ENCODE measurements around the gene SETD3.

Gene SETD3

DNA sequence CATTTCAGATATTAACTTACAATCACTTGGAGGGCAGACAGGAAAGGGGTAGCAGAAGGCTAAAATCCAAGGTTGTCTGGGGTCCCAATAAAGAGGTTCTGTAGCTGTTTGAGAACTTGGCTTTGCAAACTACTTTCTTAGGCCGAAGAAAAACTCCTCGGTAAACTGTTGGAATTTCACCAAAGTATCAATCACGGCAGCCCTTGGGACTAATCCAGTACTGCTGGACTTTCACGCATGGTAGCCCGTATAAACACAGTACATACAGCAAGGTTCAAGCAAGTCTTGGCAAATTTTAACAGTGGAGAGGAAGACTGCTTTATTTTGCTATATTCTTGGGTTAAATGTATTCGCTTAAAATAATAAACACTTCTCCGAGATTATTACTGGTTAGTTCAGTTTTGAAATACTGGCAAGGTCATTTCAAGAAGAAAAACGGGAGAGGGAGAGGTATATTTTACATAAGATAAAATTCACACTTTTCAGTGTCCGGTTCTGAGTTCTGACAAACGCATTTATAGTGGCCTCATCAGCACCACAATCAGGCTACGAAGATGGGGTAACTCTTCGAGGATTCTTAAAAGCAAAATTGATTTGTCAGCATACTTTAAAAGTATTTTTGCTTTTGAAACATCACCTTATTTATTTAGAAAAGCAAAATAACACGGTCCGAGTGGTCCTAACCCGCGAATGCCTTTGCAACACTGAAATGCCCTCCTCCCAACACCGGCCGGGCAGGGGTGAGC lies 1.3 kb downstream of the SETD3 start:
- peaks cover 47% of the 10 kb centered on the region for H4K20me1 ChIP-seq (ENCODE audit: low read depth, low read length)
- no peak overlapping the region for H3K27ac ChIP-seq (ENCODE audit: low read depth, low read length)
- TF ChIP-seq, protein P1, sequence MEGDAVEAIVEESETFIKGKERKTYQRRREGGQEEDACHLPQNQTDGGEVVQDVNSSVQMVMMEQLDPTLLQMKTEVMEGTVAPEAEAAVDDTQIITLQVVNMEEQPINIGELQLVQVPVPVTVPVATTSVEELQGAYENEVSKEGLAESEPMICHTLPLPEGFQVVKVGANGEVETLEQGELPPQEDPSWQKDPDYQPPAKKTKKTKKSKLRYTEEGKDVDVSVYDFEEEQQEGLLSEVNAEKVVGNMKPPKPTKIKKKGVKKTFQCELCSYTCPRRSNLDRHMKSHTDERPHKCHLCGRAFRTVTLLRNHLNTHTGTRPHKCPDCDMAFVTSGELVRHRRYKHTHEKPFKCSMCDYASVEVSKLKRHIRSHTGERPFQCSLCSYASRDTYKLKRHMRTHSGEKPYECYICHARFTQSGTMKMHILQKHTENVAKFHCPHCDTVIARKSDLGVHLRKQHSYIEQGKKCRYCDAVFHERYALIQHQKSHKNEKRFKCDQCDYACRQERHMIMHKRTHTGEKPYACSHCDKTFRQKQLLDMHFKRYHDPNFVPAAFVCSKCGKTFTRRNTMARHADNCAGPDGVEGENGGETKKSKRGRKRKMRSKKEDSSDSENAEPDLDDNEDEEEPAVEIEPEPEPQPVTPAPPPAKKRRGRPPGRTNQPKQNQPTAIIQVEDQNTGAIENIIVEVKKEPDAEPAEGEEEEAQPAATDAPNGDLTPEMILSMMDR (IDR thresholded peaks at IDR 0.05; ENCODE audit: insufficient read depth, low read length, poor library complexity, severe bottlenecking) = no peak
- no peak for TF ChIP-seq EZH2phosphoT487 (conservative IDR thresholded peaks at IDR 0.05; ENCODE audit: low read length)
- H3K9me2 ChIP-seq (replicated peaks; ENCODE audit: insufficient read depth, low read length) = no peaks in the 10 kb centered on the region
- H3K4me2 ChIP-seq (ENCODE audit: low read depth, low read length, poor library complexity, severe bottlenecking) = peak overlapping the region; percentile 68
- no peaks in the 10 kb centered on the region for H3F3A ChIP-seq (ENCODE audit: insufficient read depth)
- peak overlapping the region; percentile 59 for H3K4me3 ChIP-seq (ENCODE audit: insufficient read depth, low read length, poor library complexity, severe bottlenecking)
- H3K9me3 ChIP-seq (ENCODE audit: insufficient read depth, low read length) = no peaks in the 10 kb centered on the region
- H3K36me3 ChIP-seq (ENCODE audit: low read length) = no peaks in the 10 kb centered on the region
- no peak overlapping the region for H2AFZ ChIP-seq (ENCODE audit: low read depth, low read length, severe bottlenecking)
- peaks cover 82% of the 10 kb centered on the region for H3K79me2 ChIP-seq (ENCODE audit: insufficient read depth, low read length)
- H3K9ac ChIP-seq (ENCODE audit: low read length) = peak overlapping the region; percentile 55
- no peaks in the 10 kb centered on the region for H3K27me3 ChIP-seq (ENCODE audit: low read length)

DNA sequence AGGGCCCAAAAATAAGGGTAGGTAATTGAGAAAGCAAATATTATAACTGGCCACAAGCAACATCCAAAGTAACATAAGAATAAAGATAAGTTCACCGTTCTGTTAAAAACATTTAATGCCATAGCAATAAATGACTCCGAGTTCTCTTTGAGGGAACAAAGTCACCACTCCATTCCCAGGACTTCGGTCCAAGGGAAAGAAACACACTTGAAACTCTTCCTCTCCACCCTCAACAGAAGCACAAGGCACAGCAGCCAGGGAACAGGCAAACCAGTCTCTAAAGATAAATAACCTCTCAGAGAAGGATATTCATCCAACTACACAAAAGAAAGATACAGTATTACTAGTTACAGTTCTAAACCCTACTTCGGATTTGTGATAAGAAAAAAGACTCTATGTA lies 2.5 kb downstream of the SETD3 start:
- Histone ChIP-seq H3K27ac (ENCODE audit: low read depth, low read length) (no peak overlapping the region), H4K20me1 (ENCODE audit: low read depth, low read length) (peaks cover 39% of the 10 kb centered on the region), H3K79me2 (ENCODE audit: insufficient read depth, low read length) (peaks cover 79% of the 10 kb centered on the region), H3K9me3 (ENCODE audit: insufficient read depth, low read length) (no peaks in the 10 kb centered on the region), H3K36me3 (ENCODE audit: low read length) (no peaks in the 10 kb centered on the region), H3K9ac (ENCODE audit: low read length) (no peak overlapping the region), H3K27me3 (ENCODE audit: low read length) (no peaks in the 10 kb centered on the region), H3K4me3 (ENCODE audit: insufficient read depth, low read length, poor library complexity, severe bottlenecking) (no peak overlapping the region), H3F3A (ENCODE audit: insufficient read depth) (no peaks in the 10 kb centered on the region), H2AFZ (ENCODE audit: low read depth, low read length, severe bottlenecking) (no peak overlapping the region), H3K4me2 (ENCODE audit: low read depth, low read length, poor library complexity, severe bottlenecking) (no peak overlapping the region), H3K9me2 (replicated peaks; ENCODE audit: insufficient read depth, low read length) (no peaks in the 10 kb centered on the region)
- TF ChIP-seq, protein P1 (IDR thresholded peaks at IDR 0.05; ENCODE audit: insufficient read depth, low read length, poor library complexity, severe bottlenecking) = no peak
- no peak for TF ChIP-seq EZH2phosphoT487 (conservative IDR thresholded peaks at IDR 0.05; ENCODE audit: low read length)

DNA sequence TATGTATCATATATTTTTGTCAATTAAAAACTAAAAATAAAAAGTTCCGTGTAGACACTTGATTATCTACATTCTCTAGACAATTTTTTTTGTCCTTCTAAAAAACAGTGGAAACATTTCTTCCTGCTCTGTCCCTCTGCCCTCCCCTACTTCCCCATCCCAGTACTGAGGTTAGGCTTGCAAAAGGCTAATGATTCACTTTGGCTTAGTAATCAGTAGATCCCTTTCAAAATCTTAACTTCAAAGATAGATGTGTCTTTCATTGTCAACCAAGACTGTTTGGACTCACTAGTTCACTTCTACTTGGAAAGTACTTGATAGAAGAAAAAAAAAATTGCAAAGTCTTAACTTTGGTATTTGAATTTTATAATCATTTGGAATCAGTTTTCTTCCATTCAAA lies 3.8 kb downstream of the SETD3 start:
- Histone ChIP-seq H3K4me2 (ENCODE audit: low read depth, low read length, poor library complexity, severe bottlenecking) (no peak overlapping the region), H3K36me3 (ENCODE audit: low read length) (no peaks in the 10 kb centered on the region), H3K27ac (ENCODE audit: low read depth, low read length) (no peak overlapping the region), H3K9me3 (ENCODE audit: insufficient read depth, low read length) (no peaks in the 10 kb centered on the region), H3K79me2 (ENCODE audit: insufficient read depth, low read length) (peaks cover 79% of the 10 kb centered on the region), H3K4me3 (ENCODE audit: insufficient read depth, low read length, poor library complexity, severe bottlenecking) (no peak overlapping the region), H3F3A (ENCODE audit: insufficient read depth) (no peaks in the 10 kb centered on the region), H3K27me3 (ENCODE audit: low read length) (no peaks in the 10 kb centered on the region), H3K9me2 (replicated peaks; ENCODE audit: insufficient read depth, low read length) (no peaks in the 10 kb centered on the region), H3K9ac (ENCODE audit: low read length) (no peak overlapping the region), H2AFZ (ENCODE audit: low read depth, low read length, severe bottlenecking) (no peak overlapping the region), H4K20me1 (ENCODE audit: low read depth, low read length) (peaks cover 34% of the 10 kb centered on the region)
- TF ChIP-seq, protein P1 (IDR thresholded peaks at IDR 0.05; ENCODE audit: insufficient read depth, low read length, poor library complexity, severe bottlenecking) = no peak
- TF ChIP-seq EZH2phosphoT487 (conservative IDR thresholded peaks at IDR 0.05; ENCODE audit: low read length) = no peak

Data from SU-DHL-6 (cell line).